ENCODE data around the gene SAXO2. TPM values are rescaled to one million over a fixed set of nuclear protein-coding genes. Genes with fewer than 3 reads are reported as not detected.
"Not testable (repeated sequence)": the region's sequence is repeated elsewhere in the genome, so short reads cannot be mapped to it uniquely, and the experiment has no call there.

SAXO2 gene
- polyA plus RNA-seq, 1 donor (not counting 4 experiments of a cell fraction or from before 2014, with no cell fraction given), result 2.2 TPM

DNA sequence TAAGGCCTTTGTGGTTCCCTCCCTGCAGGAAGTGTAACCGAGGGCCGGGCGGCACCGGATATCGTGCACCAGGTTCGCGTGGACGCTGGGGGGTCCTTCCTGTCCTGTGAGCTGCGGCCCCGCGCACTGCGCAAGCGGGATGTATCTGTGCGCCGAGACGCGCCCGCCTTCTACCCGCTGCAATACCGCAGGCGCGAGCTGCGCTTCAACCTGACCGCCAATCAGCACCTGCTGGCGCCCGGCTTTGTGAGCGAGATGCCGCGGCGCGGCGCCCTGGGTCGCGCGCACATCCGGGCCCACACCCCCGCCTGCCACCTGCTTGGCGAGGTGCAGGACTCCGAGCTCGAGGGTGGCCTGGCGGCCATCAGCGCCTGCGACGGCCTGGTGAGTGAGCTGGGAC is 35.9 kb downstream of the SAXO2 start:
- Histone ChIP-seq H2AFZ (ENCODE audit: control insufficient read depth, low read length) (no peak overlapping the region), H3K27me3 (ENCODE audit: control insufficient read depth, extremely low read depth, insufficient read depth, low read length) (peaks cover 7% of the 10 kb centered on the region), H3K9me1 (ENCODE audit: control insufficient read depth, extremely low read depth, insufficient read depth, low read length) (no peaks in the 10 kb centered on the region), H3K4me3 (ENCODE audit: control insufficient read depth in 2 of 3, extremely low read depth in 1 of 3, insufficient read depth in 2 of 3, low read depth in 1 of 3, low read length in 3 of 3) (no peak overlapping the region), H4K20me1 (ENCODE audit: control insufficient read depth, extremely low read depth, insufficient read depth, low read length) (no peaks in the 10 kb centered on the region), H3K9ac (ENCODE audit: control insufficient read depth, extremely low read depth, insufficient read depth, low read length) (no peak overlapping the region), H3K4me2 (ENCODE audit: control insufficient read depth, extremely low read depth, insufficient read depth, low read depth, low read length) (no peak overlapping the region), H3K4me1 (ENCODE audit: control insufficient read depth, extremely low read depth, insufficient read depth, low read length) (no peaks in the 10 kb centered on the region), H3K27ac (ENCODE audit: control insufficient read depth, insufficient read depth, low read length) (no peak overlapping the region), H3K9me3 (ENCODE audit: control insufficient read depth, low read depth, low read length) (no peaks in the 10 kb centered on the region), H3K36me3 (ENCODE audit: control insufficient read depth in 2 of 2, extremely low read depth in 1 of 2, insufficient read depth in 2 of 2, low read length in 2 of 2) (no peaks in the 10 kb centered on the region), H3K79me2 (ENCODE audit: control insufficient read depth, insufficient read depth, low read length) (no peaks in the 10 kb centered on the region)
- DNase-seq (ENCODE audit: low read depth, low spot score) (no peak), FAIRE-seq (no peak)
- TF ChIP-seq EZH2 (IDR thresholded peaks at IDR 0.05; ENCODE audit: low read length), result no peak
- TF ChIP-seq, protein P1, sequence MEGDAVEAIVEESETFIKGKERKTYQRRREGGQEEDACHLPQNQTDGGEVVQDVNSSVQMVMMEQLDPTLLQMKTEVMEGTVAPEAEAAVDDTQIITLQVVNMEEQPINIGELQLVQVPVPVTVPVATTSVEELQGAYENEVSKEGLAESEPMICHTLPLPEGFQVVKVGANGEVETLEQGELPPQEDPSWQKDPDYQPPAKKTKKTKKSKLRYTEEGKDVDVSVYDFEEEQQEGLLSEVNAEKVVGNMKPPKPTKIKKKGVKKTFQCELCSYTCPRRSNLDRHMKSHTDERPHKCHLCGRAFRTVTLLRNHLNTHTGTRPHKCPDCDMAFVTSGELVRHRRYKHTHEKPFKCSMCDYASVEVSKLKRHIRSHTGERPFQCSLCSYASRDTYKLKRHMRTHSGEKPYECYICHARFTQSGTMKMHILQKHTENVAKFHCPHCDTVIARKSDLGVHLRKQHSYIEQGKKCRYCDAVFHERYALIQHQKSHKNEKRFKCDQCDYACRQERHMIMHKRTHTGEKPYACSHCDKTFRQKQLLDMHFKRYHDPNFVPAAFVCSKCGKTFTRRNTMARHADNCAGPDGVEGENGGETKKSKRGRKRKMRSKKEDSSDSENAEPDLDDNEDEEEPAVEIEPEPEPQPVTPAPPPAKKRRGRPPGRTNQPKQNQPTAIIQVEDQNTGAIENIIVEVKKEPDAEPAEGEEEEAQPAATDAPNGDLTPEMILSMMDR (optimal IDR thresholded peaks at IDR 0.05 in 1 of 3, IDR thresholded peaks at IDR 0.05 in 1 of 3, conservative IDR thresholded peaks at IDR 0.05 in 1 of 3; ENCODE audit: extremely low read depth in 1 of 3, insufficient read depth in 2 of 3, low read length in 3 of 3), result no peak
- dilution Hi-C loops (cut with MboI; ENCODE audit: extremely low pct_ligation_motif_present, low sequenced_read_pairs), result no loop called here

DNA sequence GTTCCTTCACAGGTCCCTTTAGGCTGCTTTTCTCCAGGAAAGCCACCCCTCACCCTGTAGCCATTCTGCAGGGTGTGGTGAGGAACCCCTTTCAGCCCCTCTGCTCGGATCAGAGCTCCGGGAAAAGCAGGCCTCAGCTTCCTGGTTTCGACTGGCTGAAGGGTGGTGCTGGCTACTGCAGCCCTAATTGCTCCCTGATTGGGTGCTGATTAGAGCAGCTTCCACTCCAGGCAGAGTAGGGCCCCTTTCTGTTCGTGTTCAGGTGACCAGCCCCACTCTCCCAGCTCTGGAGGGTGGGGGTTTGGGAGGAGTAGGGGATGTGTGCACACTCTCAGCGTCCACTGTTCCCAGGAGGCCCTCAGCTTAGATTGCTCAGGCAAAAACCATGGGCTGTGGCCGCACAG is 36.9 kb downstream of the SAXO2 start:
- H3K9me1 ChIP-seq (ENCODE audit: control insufficient read depth, extremely low read depth, insufficient read depth, low read length); H3K9ac ChIP-seq (ENCODE audit: control insufficient read depth, extremely low read depth, insufficient read depth, low read length); H4K20me1 ChIP-seq (ENCODE audit: control insufficient read depth, extremely low read depth, insufficient read depth, low read length); H3K79me2 ChIP-seq (ENCODE audit: control insufficient read depth, insufficient read depth, low read length); H3K27me3 ChIP-seq (ENCODE audit: control insufficient read depth, extremely low read depth, insufficient read depth, low read length); H2AFZ ChIP-seq (ENCODE audit: control insufficient read depth, low read length); H3K9me3 ChIP-seq (ENCODE audit: control insufficient read depth, low read depth, low read length); H3K36me3 ChIP-seq (ENCODE audit: control insufficient read depth in 2 of 2, extremely low read depth in 1 of 2, insufficient read depth in 2 of 2, low read length in 2 of 2); H3K27ac ChIP-seq (ENCODE audit: control insufficient read depth, insufficient read depth, low read length); H3K4me3 ChIP-seq (ENCODE audit: control insufficient read depth in 2 of 3, extremely low read depth in 1 of 3, insufficient read depth in 2 of 3, low read depth in 1 of 3, low read length in 3 of 3); DNase-seq (ENCODE audit: low read depth, low spot score); H3K4me2 ChIP-seq (ENCODE audit: control insufficient read depth, extremely low read depth, insufficient read depth, low read depth, low read length); H3K4me1 ChIP-seq (ENCODE audit: control insufficient read depth, extremely low read depth, insufficient read depth, low read length); FAIRE-seq; dilution Hi-C loops (cut with MboI; ENCODE audit: extremely low pct_ligation_motif_present, low sequenced_read_pairs): not testable (repeated sequence)

- H3K4me1 ChIP-seq (ENCODE audit: control insufficient read depth, extremely low read depth, insufficient read depth, low read length); FAIRE-seq; H3K4me2 ChIP-seq (ENCODE audit: control insufficient read depth, extremely low read depth, insufficient read depth, low read depth, low read length); H3K9me1 ChIP-seq (ENCODE audit: control insufficient read depth, extremely low read depth, insufficient read depth, low read length); H3K9ac ChIP-seq (ENCODE audit: control insufficient read depth, extremely low read depth, insufficient read depth, low read length); H3K27ac ChIP-seq (ENCODE audit: control insufficient read depth, insufficient read depth, low read length); H3K27me3 ChIP-seq (ENCODE audit: control insufficient read depth, extremely low read depth, insufficient read depth, low read length); H4K20me1 ChIP-seq (ENCODE audit: control insufficient read depth, extremely low read depth, insufficient read depth, low read length); H3K79me2 ChIP-seq (ENCODE audit: control insufficient read depth, insufficient read depth, low read length); H3K9me3 ChIP-seq (ENCODE audit: control insufficient read depth, low read depth, low read length); H3K4me3 ChIP-seq (ENCODE audit: control insufficient read depth in 2 of 3, extremely low read depth in 1 of 3, insufficient read depth in 2 of 3, low read depth in 1 of 3, low read length in 3 of 3); H2AFZ ChIP-seq (ENCODE audit: control insufficient read depth, low read length); H3K36me3 ChIP-seq (ENCODE audit: control insufficient read depth in 2 of 2, extremely low read depth in 1 of 2, insufficient read depth in 2 of 2, low read length in 2 of 2); dilution Hi-C loops (cut with MboI; ENCODE audit: extremely low pct_ligation_motif_present, low sequenced_read_pairs); DNase-seq (ENCODE audit: low read depth, low spot score): not testable (repeated sequence)
Observed at GRCh38 chr15:82300326-82300725, 37.7 kb downstream of the SAXO2 start.
